ENCODE results near the gene LRP2.

Gene LRP2

GRCh38 chr2:169260846-169261642 lies 101.3 kb downstream of the LRP2 start:
- TF ChIP-seq NFIC (IDR thresholded peaks at IDR 0.05) (no peak), ZBTB7A (IDR thresholded peaks at IDR 0.05; ENCODE audit: low read depth) (no peak)
- TF ChIP-seq, protein P1, sequence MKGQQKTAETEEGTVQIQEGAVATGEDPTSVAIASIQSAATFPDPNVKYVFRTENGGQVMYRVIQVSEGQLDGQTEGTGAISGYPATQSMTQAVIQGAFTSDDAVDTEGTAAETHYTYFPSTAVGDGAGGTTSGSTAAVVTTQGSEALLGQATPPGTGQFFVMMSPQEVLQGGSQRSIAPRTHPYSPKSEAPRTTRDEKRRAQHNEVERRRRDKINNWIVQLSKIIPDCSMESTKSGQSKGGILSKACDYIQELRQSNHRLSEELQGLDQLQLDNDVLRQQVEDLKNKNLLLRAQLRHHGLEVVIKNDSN (IDR thresholded peaks at IDR 0.05), result no peak

GRCh38 chr2:169260246-169260645 lies 102.1 kb downstream of the LRP2 start:
- peak; percentile 47 for TF ChIP-seq RAD21 (IDR thresholded peaks at IDR 0.05; ENCODE audit: low read depth)
- no peak for TF ChIP-seq CREB1 (IDR thresholded peaks at IDR 0.05; ENCODE audit: low read depth)

DNA sequence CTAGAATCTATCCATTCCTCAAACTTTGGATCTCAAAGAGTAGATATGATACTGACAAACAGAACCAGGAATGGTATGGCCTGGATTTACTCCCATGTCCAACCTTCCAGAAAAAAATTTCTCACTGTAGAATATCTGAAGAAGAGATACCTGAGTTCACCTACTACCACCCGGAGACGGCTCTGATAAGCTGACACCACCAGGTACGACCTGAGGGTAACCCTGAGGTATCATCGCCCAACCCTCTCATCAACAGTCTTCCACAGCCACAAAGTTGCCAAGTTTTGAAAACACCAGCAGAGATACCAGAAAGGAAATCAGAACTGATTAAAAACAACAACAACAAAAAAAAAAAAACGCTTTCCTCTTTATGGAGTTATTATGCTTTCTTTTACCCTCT lies 102.9 kb downstream of the LRP2 start:
- TF ChIP-seq EGR1 (IDR thresholded peaks at IDR 0.05) (no peak), EP300 (IDR thresholded peaks at IDR 0.05; ENCODE audit: borderline replicate concordance) (no peak), TEAD4 (IDR thresholded peaks at IDR 0.05) (no peak), NFIC (IDR thresholded peaks at IDR 0.05) (no peak), ZBTB7A (IDR thresholded peaks at IDR 0.05; ENCODE audit: low read depth) (no peak), TCF12 (IDR thresholded peaks at IDR 0.05; ENCODE audit: low read depth) (no peak), CEBPB (IDR thresholded peaks at IDR 0.05) (no peak), REST (IDR thresholded peaks at IDR 0.05; ENCODE audit: low read depth) (no peak), YY1 (IDR thresholded peaks at IDR 0.05; ENCODE audit: low read depth) (no peak), RAD21 (IDR thresholded peaks at IDR 0.05; ENCODE audit: low read depth) (no peak), TAF1 (IDR thresholded peaks at IDR 0.05; ENCODE audit: low read depth) (no peak), CREB1 (IDR thresholded peaks at IDR 0.05; ENCODE audit: low read depth) (no peak), FOXM1 (IDR thresholded peaks at IDR 0.05; ENCODE audit: borderline replicate concordance, low read depth) (no peak)
- TF ChIP-seq, protein P1 (IDR thresholded peaks at IDR 0.05), result no peak
- TF ChIP-seq, protein P2, sequence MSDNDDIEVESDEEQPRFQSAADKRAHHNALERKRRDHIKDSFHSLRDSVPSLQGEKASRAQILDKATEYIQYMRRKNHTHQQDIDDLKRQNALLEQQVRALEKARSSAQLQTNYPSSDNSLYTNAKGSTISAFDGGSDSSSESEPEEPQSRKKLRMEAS (IDR thresholded peaks at IDR 0.05), result no peak

- peak; percentile 91 for TF ChIP-seq CEBPB (IDR thresholded peaks at IDR 0.05)
- no peak for TF ChIP-seq TAF1 (IDR thresholded peaks at IDR 0.05; ENCODE audit: low read depth)
- peak; percentile 25; the same call in 1 of the 2 replicates for TF ChIP-seq TEAD4 (IDR thresholded peaks at IDR 0.05)
Measured at GRCh38 chr2:169258045-169258601, 104.2 kb downstream of the LRP2 start.

DNA sequence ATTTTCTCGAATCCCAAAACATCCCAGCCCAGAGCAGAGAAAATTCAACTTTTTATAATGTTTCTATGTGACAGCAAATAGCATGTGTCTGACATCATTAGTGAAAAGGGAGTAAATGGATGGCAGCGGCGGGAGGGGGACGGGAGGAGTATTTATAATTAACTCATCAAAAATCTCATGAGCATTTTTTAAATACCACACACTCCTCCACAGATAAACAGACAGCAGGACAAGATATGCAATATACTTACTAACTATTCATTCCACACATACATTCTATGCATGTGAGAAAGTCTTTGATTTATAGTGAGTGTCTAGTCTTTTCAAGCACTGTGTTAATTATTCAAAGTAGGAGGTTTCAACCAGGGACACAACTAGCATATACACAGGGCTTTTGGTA lies 107.6 kb downstream of the LRP2 start:
- TF ChIP-seq REST (IDR thresholded peaks at IDR 0.05; ENCODE audit: low read depth) (no peak), TEAD4 (IDR thresholded peaks at IDR 0.05) (no peak), FOXM1 (IDR thresholded peaks at IDR 0.05; ENCODE audit: borderline replicate concordance, low read depth) (no peak), EP300 (IDR thresholded peaks at IDR 0.05; ENCODE audit: borderline replicate concordance) (no peak), RAD21 (IDR thresholded peaks at IDR 0.05; ENCODE audit: low read depth) (no peak), TAF1 (IDR thresholded peaks at IDR 0.05; ENCODE audit: low read depth) (no peak), CREB1 (IDR thresholded peaks at IDR 0.05; ENCODE audit: low read depth) (no peak), ZBTB7A (IDR thresholded peaks at IDR 0.05; ENCODE audit: low read depth) (no peak), CEBPB (IDR thresholded peaks at IDR 0.05) (no peak), NFIC (IDR thresholded peaks at IDR 0.05) (no peak), YY1 (IDR thresholded peaks at IDR 0.05; ENCODE audit: low read depth) (no peak), TCF12 (IDR thresholded peaks at IDR 0.05; ENCODE audit: low read depth) (no peak), EGR1 (IDR thresholded peaks at IDR 0.05) (no peak)
- TF ChIP-seq, protein P2 (IDR thresholded peaks at IDR 0.05), result no peak
- TF ChIP-seq, protein P1 (IDR thresholded peaks at IDR 0.05), result no peak

- TF ChIP-seq REST (IDR thresholded peaks at IDR 0.05; ENCODE audit: low read depth), result no peak
- TF ChIP-seq EGR1 (IDR thresholded peaks at IDR 0.05), result no peak
- no peak for TF ChIP-seq NFIC (IDR thresholded peaks at IDR 0.05)
- no peak for TF ChIP-seq RAD21 (IDR thresholded peaks at IDR 0.05; ENCODE audit: low read depth)
- TF ChIP-seq, protein P2 (IDR thresholded peaks at IDR 0.05), result no peak
- TF ChIP-seq, protein P1 (IDR thresholded peaks at IDR 0.05), result no peak
- no peak for TF ChIP-seq CREB1 (IDR thresholded peaks at IDR 0.05; ENCODE audit: low read depth)
Measured at GRCh38 chr2:169247211-169247610, 115.1 kb downstream of the LRP2 start.

Data from Ishikawa (cell line).